Measurements from ENCODE around the gene RERE.
"Not testable (repeated sequence)": the region's sequence is repeated elsewhere in the genome, so short reads cannot be mapped to it uniquely, and the experiment has no call there.

Gene RERE

DNA sequence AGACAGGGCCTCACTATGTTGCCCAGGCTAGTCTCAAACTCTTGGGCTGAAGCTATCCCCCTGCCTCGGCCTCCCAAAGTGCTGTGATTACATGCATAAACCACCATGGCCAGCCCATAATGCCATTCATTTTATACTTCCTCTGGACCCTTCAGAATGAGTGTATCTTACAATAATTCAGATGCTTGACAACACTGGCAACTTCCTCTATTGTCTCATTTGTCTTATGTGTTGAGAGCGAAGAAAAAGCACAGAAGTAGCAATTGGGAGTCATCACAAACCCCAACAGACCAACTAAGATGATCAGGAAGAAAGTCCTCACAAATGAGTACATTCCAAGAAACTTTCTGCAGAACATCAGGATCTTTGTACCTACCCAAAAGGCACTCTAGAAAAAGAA, 191.9 kb downstream of the RERE start:
- no peaks in the 10 kb centered on the region for H3K9me2 ChIP-seq (replicated peaks; ENCODE audit: control insufficient read depth, low read length)
- TF ChIP-seq EZH2phosphoT487 (IDR thresholded peaks at IDR 0.05; ENCODE audit: borderline replicate concordance, low read length) (no peak), CTCF (IDR thresholded peaks at IDR 0.05; ENCODE audit: low read depth, low read length, poor library complexity, severe bottlenecking) (no peak)
- H3K4me2 ChIP-seq (ENCODE audit: low read length): no peak overlapping the region
- no peaks in the 10 kb centered on the region for H3F3A ChIP-seq (ENCODE audit: control insufficient read depth, insufficient read depth)
- no peak overlapping the region for H3K4me3 ChIP-seq (ENCODE audit: low read length)
- H3K4me1 ChIP-seq (ENCODE audit: control insufficient read depth, low read length): peaks cover 24% of the 10 kb centered on the region
- no peak overlapping the region for H3K27ac ChIP-seq (ENCODE audit: low read depth, low read length)
- H4K20me1 ChIP-seq (ENCODE audit: control insufficient read depth, insufficient read depth, low read depth, low read length): peaks cover 5% of the 10 kb centered on the region; the same call in 1 of the 2 replicates
- H3K9me3 ChIP-seq (ENCODE audit: control insufficient read depth, insufficient read depth, low read length): no peaks in the 10 kb centered on the region
- no peaks in the 10 kb centered on the region for H3K36me3 ChIP-seq (ENCODE audit: control insufficient read depth, low read length)
- peaks cover 25% of the 10 kb centered on the region for H3K79me2 ChIP-seq (ENCODE audit: control insufficient read depth, low read length)
- no peaks in the 10 kb centered on the region for H3K27me3 ChIP-seq (ENCODE audit: control insufficient read depth, low read length)

GRCh38 chr1:8623651-8624192, 193.7 kb downstream of the RERE start:
- not testable (repeated sequence) for H3K4me2 ChIP-seq (ENCODE audit: low read length)
- peaks cover 15% of the 10 kb centered on the region for H3K79me2 ChIP-seq (ENCODE audit: control insufficient read depth, low read length)

GRCh38 chr1:8621785-8622348, 195.6 kb downstream of the RERE start:
- not testable (repeated sequence) for H3K4me3 ChIP-seq (ENCODE audit: low read length); H3K4me2 ChIP-seq (ENCODE audit: low read length); H3F3A ChIP-seq (ENCODE audit: control insufficient read depth, insufficient read depth); H3K36me3 ChIP-seq (ENCODE audit: control insufficient read depth, low read length); H4K20me1 ChIP-seq (ENCODE audit: control insufficient read depth, insufficient read depth, low read depth, low read length); H3K27ac ChIP-seq (ENCODE audit: low read depth, low read length); H3K27me3 ChIP-seq (ENCODE audit: control insufficient read depth, low read length); H3K4me1 ChIP-seq (ENCODE audit: control insufficient read depth, low read length); H3K79me2 ChIP-seq (ENCODE audit: control insufficient read depth, low read length); H3K9me2 ChIP-seq (replicated peaks; ENCODE audit: control insufficient read depth, low read length); H3K9me3 ChIP-seq (ENCODE audit: control insufficient read depth, insufficient read depth, low read length)

More at GRCh38 chr1:8623651-8624192, 193.7 kb downstream of the RERE start:
- H4K20me1 ChIP-seq (ENCODE audit: control insufficient read depth, insufficient read depth, low read depth, low read length); H3F3A ChIP-seq (ENCODE audit: control insufficient read depth, insufficient read depth); H3K9me3 ChIP-seq (ENCODE audit: control insufficient read depth, insufficient read depth, low read length); H3K36me3 ChIP-seq (ENCODE audit: control insufficient read depth, low read length); H3K4me3 ChIP-seq (ENCODE audit: low read length); H3K27me3 ChIP-seq (ENCODE audit: control insufficient read depth, low read length); H3K27ac ChIP-seq (ENCODE audit: low read depth, low read length); H3K4me1 ChIP-seq (ENCODE audit: control insufficient read depth, low read length); H3K9me2 ChIP-seq (replicated peaks; ENCODE audit: control insufficient read depth, low read length): not testable (repeated sequence)

- not testable (repeated sequence) for H3K36me3 ChIP-seq (ENCODE audit: control insufficient read depth, low read length); H3K79me2 ChIP-seq (ENCODE audit: control insufficient read depth, low read length); H3K27ac ChIP-seq (ENCODE audit: low read depth, low read length); H4K20me1 ChIP-seq (ENCODE audit: control insufficient read depth, insufficient read depth, low read depth, low read length); H3K4me2 ChIP-seq (ENCODE audit: low read length); H3K27me3 ChIP-seq (ENCODE audit: control insufficient read depth, low read length); H3K4me1 ChIP-seq (ENCODE audit: control insufficient read depth, low read length); H3F3A ChIP-seq (ENCODE audit: control insufficient read depth, insufficient read depth); H3K9me2 ChIP-seq (replicated peaks; ENCODE audit: control insufficient read depth, low read length); H3K4me3 ChIP-seq (ENCODE audit: low read length); H3K9me3 ChIP-seq (ENCODE audit: control insufficient read depth, insufficient read depth, low read length)
These were observed 196.3 kb downstream of the RERE start for GRCh38 chr1:8621034-8621582.

DNA sequence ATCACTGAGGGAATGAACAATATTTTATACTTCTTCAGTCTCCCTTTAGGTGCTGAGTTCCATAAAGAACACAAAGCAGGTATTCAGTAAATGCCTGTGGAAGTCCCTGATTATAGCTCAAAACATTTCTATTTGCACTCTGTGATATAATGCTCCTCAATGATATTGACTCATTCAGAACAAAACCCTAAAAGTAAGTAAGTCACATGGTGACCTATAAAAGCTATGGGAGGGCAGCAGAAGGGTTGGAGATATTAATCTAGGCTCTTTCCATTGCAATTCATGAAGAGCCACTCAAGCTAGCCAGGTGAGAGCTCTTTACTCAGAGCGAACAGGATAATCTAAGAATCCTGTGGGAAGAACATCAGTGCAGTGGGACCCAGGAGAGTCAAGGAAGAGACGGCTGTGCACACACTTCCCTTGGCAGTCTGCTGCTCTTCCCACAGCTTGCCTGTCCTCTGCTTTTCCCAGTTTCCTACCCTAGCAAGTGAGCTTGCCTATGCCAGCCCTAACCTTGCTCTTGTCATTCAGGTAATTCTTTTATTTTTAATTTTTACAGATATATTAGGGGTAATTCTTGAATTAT, 197.4 kb downstream of the RERE start:
- not testable (repeated sequence) for H4K20me1 ChIP-seq (ENCODE audit: control insufficient read depth, insufficient read depth, low read depth, low read length); H3K4me2 ChIP-seq (ENCODE audit: low read length); H3K27ac ChIP-seq (ENCODE audit: low read depth, low read length); H3K4me1 ChIP-seq (ENCODE audit: control insufficient read depth, low read length); H3K9me2 ChIP-seq (replicated peaks; ENCODE audit: control insufficient read depth, low read length); H3K27me3 ChIP-seq (ENCODE audit: control insufficient read depth, low read length); H3K4me3 ChIP-seq (ENCODE audit: low read length); H3K79me2 ChIP-seq (ENCODE audit: control insufficient read depth, low read length); H3K36me3 ChIP-seq (ENCODE audit: control insufficient read depth, low read length); H3K9me3 ChIP-seq (ENCODE audit: control insufficient read depth, insufficient read depth, low read length); H3F3A ChIP-seq (ENCODE audit: control insufficient read depth, insufficient read depth)

GRCh38 chr1:8619419-8619818, 198.0 kb downstream of the RERE start:
- H3K9me2 ChIP-seq (replicated peaks; ENCODE audit: control insufficient read depth, low read length); H3K9me3 ChIP-seq (ENCODE audit: control insufficient read depth, insufficient read depth, low read length); H3K27me3 ChIP-seq (ENCODE audit: control insufficient read depth, low read length); H4K20me1 ChIP-seq (ENCODE audit: control insufficient read depth, insufficient read depth, low read depth, low read length); H3K4me3 ChIP-seq (ENCODE audit: low read length); H3K27ac ChIP-seq (ENCODE audit: low read depth, low read length); H3K36me3 ChIP-seq (ENCODE audit: control insufficient read depth, low read length); H3F3A ChIP-seq (ENCODE audit: control insufficient read depth, insufficient read depth); H3K4me2 ChIP-seq (ENCODE audit: low read length); H3K4me1 ChIP-seq (ENCODE audit: control insufficient read depth, low read length); H3K79me2 ChIP-seq (ENCODE audit: control insufficient read depth, low read length): not testable (repeated sequence)
